HPDE6-E6E7 (cell line): ENCODE data around the gene CAPN12.

ENCODE experiments used
- DNase-seq: peaks from one replicate; pipeline ENCODE4 v3.0.0; 2011; ENCODE audit warnings: missing footprints; ENCODE audit errors: extremely low spot score

The CAPN12 gene

GRCh38 chr19:38737921-38738737, 6.1 kb downstream of the CAPN12 start:
- DNase-seq = no peak

- DNase-seq = no peak
These were observed 6.9 kb downstream of the CAPN12 start for GRCh38 chr19:38737281-38737865.

- DNase-seq = peak; percentile 92
These were observed 7.6 kb downstream of the CAPN12 start for GRCh38 chr19:38736413-38737280.

GRCh38 chr19:38736036-38736412, 8.2 kb downstream of the CAPN12 start:
- no peak for DNase-seq

DNA sequence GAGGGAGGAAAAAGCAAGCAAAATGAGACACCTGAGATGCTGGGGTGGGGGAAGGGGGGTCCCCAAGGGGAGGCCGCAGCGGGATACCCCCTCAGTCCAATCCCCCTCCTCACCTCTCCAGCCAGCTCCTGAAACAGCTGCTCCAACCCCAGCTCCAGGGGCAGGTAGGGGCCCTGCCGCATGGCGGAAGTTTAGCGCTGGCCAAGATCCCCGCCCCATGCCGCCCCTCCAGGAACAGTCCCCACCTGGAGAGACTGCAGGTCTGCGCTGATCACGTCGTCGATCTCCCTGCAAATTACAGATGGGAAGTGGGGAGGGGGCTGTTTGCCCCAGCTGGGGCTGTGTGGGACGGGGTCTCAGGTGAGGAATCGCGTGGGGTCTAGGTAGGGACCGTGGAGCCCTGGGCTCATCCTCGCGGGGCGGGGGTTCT, 9.0 kb downstream of the CAPN12 start:
- no peak for DNase-seq

GRCh38 chr19:38734426-38735256, 9.6 kb downstream of the CAPN12 start:
- no peak for DNase-seq

DNA sequence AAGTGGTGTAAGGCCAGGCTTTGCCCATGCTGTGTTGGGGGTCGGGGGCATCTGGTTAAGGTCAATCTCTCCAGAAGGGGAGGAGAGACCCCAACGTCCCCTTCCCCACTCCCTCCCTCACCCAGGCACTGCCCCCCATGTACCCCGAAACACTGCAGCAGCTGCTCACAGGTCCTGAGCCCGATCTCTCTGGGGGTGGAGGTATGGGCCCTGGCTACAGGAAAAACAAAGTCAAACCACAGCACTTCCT, 10.2 kb downstream of the CAPN12 start:
- DNase-seq = no peak

DNA sequence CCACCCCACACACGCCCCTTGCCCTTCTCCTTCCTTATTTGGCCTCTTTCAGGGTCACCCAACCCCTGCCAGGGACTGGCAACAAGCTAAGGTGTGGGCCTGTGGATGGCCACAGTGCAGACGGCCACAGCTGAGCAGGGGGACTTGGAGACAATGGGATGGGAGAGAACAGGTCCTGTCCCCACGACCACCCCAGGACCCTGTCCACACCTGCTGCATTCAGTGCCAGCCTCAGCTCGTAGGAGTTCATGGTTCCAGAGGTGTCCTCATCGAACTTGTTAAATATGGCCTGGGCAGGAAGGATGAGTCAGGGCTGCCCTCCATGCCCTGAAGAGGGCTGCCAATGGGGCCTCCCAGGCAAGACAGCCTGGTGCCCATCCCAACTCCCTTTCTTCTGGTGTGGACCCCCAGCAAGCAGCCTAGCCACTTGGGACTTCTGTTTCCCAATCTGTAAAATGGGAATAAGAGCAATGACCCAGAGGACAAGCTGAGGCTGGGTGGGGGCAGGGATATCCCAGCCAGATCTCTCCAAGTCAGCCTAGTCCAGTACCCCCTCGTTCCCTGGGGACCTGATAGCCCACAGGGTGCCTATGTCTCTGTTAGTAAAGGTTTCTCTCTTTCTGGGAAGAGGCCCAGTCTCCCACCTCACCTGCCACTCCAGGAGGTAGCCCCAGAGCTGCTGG, 10.6 kb downstream of the CAPN12 start:
- DNase-seq = no peak

- DNase-seq = no peak
These were observed 11.1 kb downstream of the CAPN12 start for GRCh38 chr19:38733241-38733492.

- no peak for DNase-seq
These were observed 12.5 kb downstream of the CAPN12 start for GRCh38 chr19:38731654-38732301.

- DNase-seq = no peak
These were observed 13.3 kb downstream of the CAPN12 start for GRCh38 chr19:38730731-38731589.

DNA sequence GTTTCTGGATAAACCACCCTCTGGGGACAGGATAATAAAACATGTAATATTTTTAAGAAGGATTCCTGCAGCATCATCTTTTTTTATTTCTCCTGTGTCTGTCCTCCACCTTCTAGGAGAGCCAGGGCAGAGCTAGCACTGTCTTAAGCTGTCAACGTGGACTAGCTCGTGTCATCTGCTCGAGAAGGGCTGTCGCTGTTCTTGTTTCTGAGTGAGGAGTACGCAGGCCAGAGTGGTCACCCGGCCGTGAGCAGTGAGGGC, 13.9 kb downstream of the CAPN12 start:
- DNase-seq = no peak

DNA sequence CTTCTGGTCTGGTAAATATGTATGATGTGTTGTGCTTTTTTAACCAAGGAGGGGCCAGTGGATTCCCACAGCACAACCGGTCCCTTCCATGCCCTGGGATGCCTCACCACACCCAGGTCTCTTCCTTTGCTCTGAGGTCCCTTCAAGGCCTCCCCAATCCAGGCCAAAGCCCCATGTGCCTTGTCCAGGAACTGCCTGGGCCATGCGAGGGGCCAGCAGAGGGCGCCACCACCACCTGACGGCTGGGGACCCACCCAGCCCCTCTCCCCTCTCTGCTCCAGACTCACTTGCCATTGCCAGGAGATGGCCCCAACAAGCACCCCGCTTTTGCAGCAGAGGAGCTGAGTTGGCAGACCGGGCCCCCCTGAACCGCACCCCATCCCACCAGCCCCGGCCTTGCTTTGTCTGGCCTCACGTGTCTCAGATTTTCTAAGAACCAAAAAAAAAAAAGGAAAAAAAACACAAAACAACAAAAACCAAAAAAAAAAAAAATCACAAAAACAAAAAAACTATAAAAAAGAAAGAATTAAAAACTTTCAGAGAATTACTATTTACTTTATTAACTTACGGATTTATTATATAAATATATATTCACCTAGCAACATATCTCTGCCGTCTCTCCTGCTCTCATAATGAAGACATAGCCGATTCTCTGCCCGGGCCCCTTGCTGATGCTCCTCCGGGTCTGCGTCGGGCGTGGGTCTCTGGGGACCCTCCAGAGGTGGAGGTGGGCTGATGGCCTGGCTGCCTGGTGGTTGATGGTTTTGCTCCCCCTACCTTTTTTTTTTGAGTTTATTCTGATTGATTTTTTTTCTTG, 14.4 kb downstream of the CAPN12 start:
- DNase-seq = no peak

- DNase-seq = no peak
These were observed 15.3 kb downstream of the CAPN12 start for GRCh38 chr19:38728752-38729541.

- DNase-seq = no peak
These were observed 16.2 kb downstream of the CAPN12 start for GRCh38 chr19:38727868-38728660.

DNA sequence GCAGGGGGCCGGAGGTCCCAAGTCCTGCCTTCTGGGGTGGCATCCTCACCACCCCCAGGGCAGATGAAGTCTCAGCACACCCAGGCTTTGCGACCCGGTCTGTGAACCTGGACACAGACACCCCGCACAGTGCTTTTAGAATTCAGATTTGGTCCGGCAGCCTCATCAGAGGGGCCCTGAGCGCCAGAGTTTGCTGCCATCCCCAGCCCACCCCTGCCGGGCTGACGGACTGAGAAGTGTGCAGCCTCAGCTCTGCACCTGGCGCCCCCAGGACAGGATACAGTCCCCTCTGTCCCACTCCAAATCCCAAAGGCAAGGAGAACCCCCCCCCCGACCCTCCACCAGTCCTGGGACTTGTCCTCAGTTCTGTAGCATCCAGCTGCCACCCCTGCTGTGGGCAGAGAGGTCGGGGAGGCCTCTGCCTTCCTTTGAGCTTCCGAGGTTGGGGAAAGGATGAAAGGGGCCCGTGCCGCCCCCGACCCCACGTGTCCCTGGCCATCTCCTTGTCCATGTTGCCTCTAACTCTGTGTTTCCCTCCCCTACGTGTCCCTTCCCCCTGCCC, 16.9 kb downstream of the CAPN12 start:
- no peak for DNase-seq

- DNase-seq = no peak
These were observed 17.4 kb downstream of the CAPN12 start for GRCh38 chr19:38726761-38727301.
